Measurements from ENCODE around the gene TNFRSF12A.

GRCh38 chr16:3032624-3033023, 12.5 kb downstream of the TNFRSF12A start:
- no peak for TF ChIP-seq CTCF (conservative IDR thresholded peaks at IDR 0.05 in 1 of 2, IDR thresholded peaks at IDR 0.05 in 1 of 2; ENCODE audit: extremely low read depth in 1 of 2, insufficient read depth in 1 of 2, low read depth in 1 of 2, low read length in 2 of 2)
- no peak for TF ChIP-seq EZH2 (IDR thresholded peaks at IDR 0.05; ENCODE audit: borderline replicate concordance, low read length)

Data from mammary epithelial cell (primary cell).